SH-SY5Y (cell line): ENCODE results near the gene MTHFD1L.

Experiments used
- GATA2 ChIP-seq: IDR thresholded peaks from 2 replicates; pipeline ENCODE4 v1.6.1; 2011; ENCODE audit warnings: mild to moderate bottlenecking, low read depth, low read length
- GATA3 ChIP-seq: IDR thresholded peaks from 2 replicates; pipeline ENCODE4 v1.6.1; 2011; ENCODE audit warnings: low read depth, mild to moderate bottlenecking, low read length, moderate library complexity

DNA sequence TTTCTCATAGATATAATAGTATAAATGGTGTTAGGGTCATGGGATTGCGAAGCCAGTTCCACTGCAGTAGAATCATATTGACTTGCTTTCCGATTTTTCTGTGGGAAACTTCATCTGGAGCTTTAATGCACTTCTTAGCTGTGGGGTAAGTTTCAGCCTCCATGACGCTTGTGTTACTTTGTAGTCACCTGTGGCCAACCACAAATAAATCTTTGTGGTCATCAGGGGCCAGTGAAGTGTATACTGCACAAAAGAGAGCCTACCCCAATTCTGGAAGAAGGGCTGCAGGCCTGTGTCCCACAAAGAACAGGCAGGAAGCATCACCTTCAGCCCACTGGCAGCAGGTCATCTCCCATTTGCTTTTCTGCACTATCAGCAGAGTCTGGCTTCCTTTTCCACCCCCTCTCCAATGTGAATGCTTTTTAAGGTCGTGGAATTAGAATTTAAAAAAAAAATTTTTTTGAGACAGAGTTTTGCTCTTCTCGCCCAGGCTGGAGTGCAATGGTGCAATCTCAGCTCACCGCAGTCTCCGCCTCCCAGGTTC, 32.0 kb downstream of the MTHFD1L start:
- TF ChIP-seq GATA2: no peak
- TF ChIP-seq GATA3: no peak
